Measurements from ENCODE around the gene NUDC. TPM values are rescaled to one million over a fixed set of nuclear protein-coding genes. Genes with fewer than 3 reads are reported as not detected.

Gene NUDC
- total and polyA plus RNA-seq, 2 of the 4 experiments (the other 2 are of a cell fraction): 34.8 to 89.8 TPM

DNA sequence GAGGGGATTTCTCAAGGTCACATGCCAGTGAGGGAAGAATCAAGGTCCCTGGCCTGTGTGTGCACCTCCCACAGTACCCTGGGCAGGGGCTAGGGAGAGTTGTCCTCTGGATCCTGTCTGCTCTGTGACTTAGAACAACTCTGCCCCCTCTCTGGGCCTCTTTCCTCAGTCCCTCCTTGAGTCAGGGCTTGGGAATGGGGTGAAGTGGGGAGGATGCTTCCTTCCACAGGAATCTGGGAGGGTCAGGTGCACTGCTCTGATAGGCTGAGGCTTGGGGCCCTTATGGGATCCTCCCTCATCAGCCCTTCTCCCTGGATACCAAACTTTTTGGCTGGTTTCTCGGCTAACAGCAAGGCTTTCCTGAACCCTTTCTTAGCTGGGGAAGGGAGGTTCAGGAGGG, 74.5 kb downstream of the NUDC start:
- H2BK5ac ChIP-seq (ENCODE audit: low read depth, low read length, poor library complexity, severe bottlenecking): peak overlapping the region; percentile 47
- H3K79me1 ChIP-seq (ENCODE audit: low read depth in 1 of 2, low read length in 2 of 2): peaks cover 21 to 60% of the 10 kb centered on the region in 2 experiments; a peak in 3 of 4 replicates
- 0 out of 4 replicates have a peak overlapping the region, but pooled peaks of 1 of the 2 experiments have one; percentile 26 for H4K8ac ChIP-seq (ENCODE audit: low read depth in 2 of 2, low read length in 2 of 2)
- ATAC-seq (ENCODE audit: low read depth) (no peak), DNase-seq (peak; percentile 58)
- H3K4me3 ChIP-seq (ENCODE audit: insufficient read depth, low read depth, low read length): peak overlapping the region; percentile 14; the same call in 1 of the 2 replicates
- H3K14ac ChIP-seq (replicated peaks; ENCODE audit: low read depth, low read length): peak overlapping the region; percentile 63; the same call in 1 of the 2 replicates
- intact Hi-C loops (cut with micrococcal nuclease): loop anchor here (2.0 kb wide), 1 partner anchor 29 kb away; no protein-coding TSS in a partner anchor
- no peak overlapping the region for H3K18ac ChIP-seq (ENCODE audit: low read depth, low read length)
- no peak overlapping the region for H4K5ac ChIP-seq (ENCODE audit: low read depth, low read length)
- H3K9me1 ChIP-seq (ENCODE audit: insufficient read depth, low read length): peaks cover 28% of the 10 kb centered on the region
- H3K4ac ChIP-seq (ENCODE audit: low read depth, low read length): peak overlapping the region; percentile 62
- no peak overlapping the region for H4K91ac ChIP-seq (ENCODE audit: insufficient read depth, low read depth, low read length)
- H2AK9ac ChIP-seq (replicated peaks; ENCODE audit: low read depth, low read length, poor library complexity): peak overlapping the region; percentile 96
- dilution Hi-C loops (cut with HindIII; ENCODE audit: low sequenced_read_pairs, unreplicated experiment): no loop called here
- H3K9me3 ChIP-seq (ENCODE audit: control insufficient read depth, insufficient read depth, low read length): no peaks in the 10 kb centered on the region
- no TSS peak for BruUV-seq (replicated peaks)
- no peak overlapping the region for H2BK20ac ChIP-seq (ENCODE audit: low read depth, low read length)
- in situ Hi-C loops (cut with MboI; ENCODE audit: low sequenced_read_pairs): loop anchor here (5.0 kb wide), 1 partner anchor 101 kb away; no protein-coding TSS in a partner anchor
- WGBS, 2 experiments (ENCODE audit: extremely low coverage in 2 of 2, insufficient read length in 1 of 2): no CpG with 5 or more reads among the region's 1 CpG
- H3K36me3 ChIP-seq (ENCODE audit: control insufficient read depth, insufficient read depth, low read length): peaks cover 15% of the 10 kb centered on the region; the same call in 1 of the 2 replicates
- peaks cover 30% of the 10 kb centered on the region for H4K20me1 ChIP-seq (ENCODE audit: insufficient read depth, low read length)
- H3K23ac ChIP-seq (ENCODE audit: low read depth, low read length): peak overlapping the region; percentile 86
- H3K27me3 ChIP-seq (ENCODE audit: control insufficient read depth, insufficient read depth, low read length): no peaks in the 10 kb centered on the region
- CTCF ChIA-PET: interaction anchor here (1.0 to 1.4 kb wide), 3 partner anchors 9 to 101 kb away, joined by 3 to 4 read pairs (median 4); no protein-coding TSS in a partner anchor
- no peak overlapping the region; the same call in 1 of the 2 replicates for H3K9ac ChIP-seq (ENCODE audit: low read depth, low read length)
- peak overlapping the region; percentile 44; the same call in 1 of the 2 replicates for H2AK5ac ChIP-seq (ENCODE audit: low read depth, low read length)
- TF ChIP-seq RAD21 (IDR thresholded peaks at IDR 0.05; ENCODE audit: low read length) (no peak), BHLHE40 (IDR thresholded peaks at IDR 0.05; ENCODE audit: low read depth, low read length) (no peak), MAFK (IDR thresholded peaks at IDR 0.05; ENCODE audit: low read depth, low read length) (no peak), CHD1 (IDR thresholded peaks at IDR 0.05; ENCODE audit: low read depth, low read length) (no peak), FOS (IDR thresholded peaks at IDR 0.05; ENCODE audit: low read depth, low read length) (no peak)
- TF ChIP-seq, protein P1, sequence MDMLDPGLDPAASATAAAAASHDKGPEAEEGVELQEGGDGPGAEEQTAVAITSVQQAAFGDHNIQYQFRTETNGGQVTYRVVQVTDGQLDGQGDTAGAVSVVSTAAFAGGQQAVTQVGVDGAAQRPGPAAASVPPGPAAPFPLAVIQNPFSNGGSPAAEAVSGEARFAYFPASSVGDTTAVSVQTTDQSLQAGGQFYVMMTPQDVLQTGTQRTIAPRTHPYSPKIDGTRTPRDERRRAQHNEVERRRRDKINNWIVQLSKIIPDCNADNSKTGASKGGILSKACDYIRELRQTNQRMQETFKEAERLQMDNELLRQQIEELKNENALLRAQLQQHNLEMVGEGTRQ (IDR thresholded peaks at IDR 0.05; ENCODE audit: low read depth, low read length): no peak
- TF ChIP-seq, protein P2, sequence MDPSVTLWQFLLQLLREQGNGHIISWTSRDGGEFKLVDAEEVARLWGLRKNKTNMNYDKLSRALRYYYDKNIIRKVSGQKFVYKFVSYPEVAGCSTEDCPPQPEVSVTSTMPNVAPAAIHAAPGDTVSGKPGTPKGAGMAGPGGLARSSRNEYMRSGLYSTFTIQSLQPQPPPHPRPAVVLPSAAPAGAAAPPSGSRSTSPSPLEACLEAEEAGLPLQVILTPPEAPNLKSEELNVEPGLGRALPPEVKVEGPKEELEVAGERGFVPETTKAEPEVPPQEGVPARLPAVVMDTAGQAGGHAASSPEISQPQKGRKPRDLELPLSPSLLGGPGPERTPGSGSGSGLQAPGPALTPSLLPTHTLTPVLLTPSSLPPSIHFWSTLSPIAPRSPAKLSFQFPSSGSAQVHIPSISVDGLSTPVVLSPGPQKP (IDR thresholded peaks at IDR 0.05; ENCODE audit: borderline replicate concordance, low read depth, low read length): no peak
- peak overlapping the region; percentile 51; the same call in 1 of the 2 replicates for H2BK120ac ChIP-seq (ENCODE audit: low read depth, low read length)
- POLR2A ChIA-PET (ENCODE audit: unreplicated experiment): interaction anchor here (1.0 kb wide), 1 partner anchor 95 kb away, joined by 3 read pairs; the partner anchor contains the start of gene GPATCH3
- no peak overlapping the region for H3K56ac ChIP-seq (ENCODE audit: extremely low read depth, insufficient read depth, low read length)
- H2AFZ ChIP-seq (replicated peaks; ENCODE audit: low read length, poor library complexity): no peak overlapping the region
- no peak overlapping the region; the same call in 2 of the 3 replicates for H2BK15ac ChIP-seq (ENCODE audit: low read depth, low read length)
- H3K27ac ChIP-seq (ENCODE audit: insufficient read depth, low read length): peak overlapping the region; percentile 25
- H3K4me2 ChIP-seq (ENCODE audit: low read depth, low read length): peak overlapping the region; percentile 85
- H3K4me1 ChIP-seq (ENCODE audit: control insufficient read depth, insufficient read depth, low read length): peaks cover 54% of the 10 kb centered on the region

All from IMR-90 (cell line).